Measurements from ENCODE around the gene ALDOA.

The ALDOA gene

DNA sequence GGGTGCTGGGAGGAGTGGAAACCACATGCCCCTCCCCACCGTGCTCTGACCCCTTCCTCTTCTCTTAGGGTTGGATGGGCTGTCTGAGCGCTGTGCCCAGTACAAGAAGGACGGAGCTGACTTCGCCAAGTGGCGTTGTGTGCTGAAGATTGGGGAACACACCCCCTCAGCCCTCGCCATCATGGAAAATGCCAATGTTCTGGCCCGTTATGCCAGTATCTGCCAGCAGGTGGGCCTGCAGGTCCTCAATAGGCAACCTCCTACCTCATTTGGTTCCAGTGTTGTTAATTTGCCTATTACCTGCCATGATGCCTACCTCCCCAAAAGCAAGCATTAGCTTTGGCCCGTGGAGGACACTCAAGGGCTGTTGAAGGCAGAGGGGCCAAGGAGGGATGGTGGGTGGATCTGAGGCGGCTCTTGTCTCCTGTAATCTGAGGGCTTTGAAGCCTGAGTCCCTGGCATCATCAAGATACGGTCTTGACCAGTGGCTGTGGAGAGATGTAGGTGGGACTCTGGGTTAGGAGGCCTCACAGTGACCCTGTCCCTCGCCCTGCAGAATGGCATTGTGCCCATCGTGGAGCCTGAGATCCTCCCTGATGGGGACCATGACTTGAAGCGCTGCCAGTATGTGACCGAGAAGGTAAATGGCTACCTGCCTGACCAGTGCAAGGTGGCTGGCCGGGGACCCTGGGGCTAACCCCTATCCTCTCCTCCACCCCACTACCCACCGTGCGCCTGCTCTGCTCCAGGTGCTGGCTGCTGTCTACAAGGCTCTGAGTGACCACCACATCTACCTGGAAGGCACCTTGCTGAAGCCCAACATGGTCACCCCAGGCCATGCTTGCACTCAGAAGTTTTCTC is 3.4 kb downstream of the ALDOA start:
- DNase-seq (ENCODE audit: low read depth, low spot score), result peak; percentile 51

GRCh38 chr16:30069611-30070462 is 4.3 kb downstream of the ALDOA start:
- peak; percentile 49 for DNase-seq (ENCODE audit: low read depth, low spot score)

- no peak for DNase-seq (ENCODE audit: low read depth, low spot score)
Observed at GRCh38 chr16:30070490-30070889, 4.9 kb downstream of the ALDOA start.

DNA sequence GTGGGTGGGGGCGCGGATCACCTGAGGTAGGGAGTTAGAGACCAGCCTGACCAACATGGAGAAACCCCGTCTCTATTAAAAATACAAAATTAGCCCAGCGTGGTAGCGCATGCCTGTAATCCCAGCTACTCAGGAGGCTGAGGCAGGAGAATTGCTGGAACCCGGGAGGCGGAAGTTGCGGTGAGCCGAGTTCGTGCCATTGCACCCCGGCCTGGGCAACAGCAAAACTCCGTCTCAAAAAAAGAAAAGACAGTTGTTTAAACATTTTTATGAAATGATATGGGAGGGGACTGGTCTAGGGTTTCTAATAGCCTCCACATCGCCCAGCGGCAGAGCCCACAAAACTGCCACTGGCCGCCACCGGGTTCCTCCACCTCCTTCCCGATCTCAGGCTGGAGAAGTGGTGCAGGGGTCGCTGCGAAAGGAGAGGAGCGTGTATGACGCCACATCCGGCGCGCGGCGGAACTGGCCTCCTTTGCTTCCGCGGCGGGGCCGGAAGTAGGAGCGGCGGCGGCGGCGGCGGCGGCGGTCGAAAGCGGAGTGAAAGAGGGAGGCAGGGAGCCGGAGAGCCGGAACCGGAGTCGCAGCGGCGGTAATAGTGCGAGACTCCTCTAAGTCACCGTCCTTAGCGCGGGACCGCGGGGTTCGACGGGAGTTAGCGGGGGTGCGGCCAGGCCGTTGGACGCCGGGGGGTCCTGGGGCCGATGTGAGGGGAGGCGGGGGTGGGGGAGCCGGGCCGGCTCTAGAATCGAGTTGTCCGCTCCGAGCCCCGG is 10.1 kb downstream of the ALDOA start, which contains the start of gene PPP4C:
Gene PPP4C (plus strand): TSS at position 492 of the 773 bp plus-strand sequence. CDS start 384 bp downstream, outside the sequence.
- DNase-seq (ENCODE audit: low read depth, low spot score), result peak; percentile 96

DNA sequence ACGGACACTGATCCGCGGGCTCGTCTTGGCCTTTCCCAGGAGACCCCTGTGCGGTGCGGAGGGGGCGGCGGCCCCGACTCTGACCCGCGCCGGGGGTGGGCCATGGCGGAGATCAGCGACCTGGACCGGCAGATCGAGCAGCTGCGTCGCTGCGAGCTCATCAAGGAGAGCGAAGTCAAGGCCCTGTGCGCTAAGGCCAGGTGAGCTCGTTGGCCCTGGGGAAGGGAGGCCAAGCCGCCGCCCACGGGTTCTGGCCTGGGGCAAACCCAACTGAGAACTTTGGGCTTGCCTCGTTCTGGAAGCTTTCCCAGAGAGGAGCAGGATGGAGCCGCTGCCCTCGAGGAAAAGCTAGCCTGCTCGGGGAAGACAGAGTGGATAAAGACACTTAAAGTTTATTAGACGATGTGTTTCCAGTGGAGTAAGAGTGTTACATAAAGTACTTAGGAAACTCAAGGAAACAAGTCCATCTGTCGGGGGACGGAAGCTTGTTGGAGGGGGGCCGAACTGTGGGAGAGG is 10.8 kb downstream of the ALDOA start:
- DNase-seq (ENCODE audit: low read depth, low spot score), result peak; percentile 45

DNA sequence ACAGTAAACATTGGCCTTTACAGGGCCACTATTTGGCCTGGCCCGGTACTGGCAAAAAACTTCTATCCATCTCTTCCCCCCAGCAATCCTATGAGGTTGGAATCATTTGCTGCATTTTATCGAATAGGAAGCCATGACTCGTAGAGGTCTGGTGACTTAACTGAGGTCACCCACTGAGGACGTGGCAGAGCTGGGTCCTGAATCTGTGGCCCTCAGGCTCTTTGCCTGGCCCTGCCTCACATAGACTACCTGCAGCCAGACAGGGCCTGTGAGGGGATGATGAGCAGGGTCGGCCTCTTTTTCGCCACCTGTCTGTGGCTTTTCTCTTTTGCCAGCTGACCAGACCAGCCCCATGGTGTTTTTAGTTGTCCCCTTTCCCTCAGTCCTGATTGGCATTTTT is 12.1 kb downstream of the ALDOA start:
- DNase-seq (ENCODE audit: low read depth, low spot score), result no peak

DNA sequence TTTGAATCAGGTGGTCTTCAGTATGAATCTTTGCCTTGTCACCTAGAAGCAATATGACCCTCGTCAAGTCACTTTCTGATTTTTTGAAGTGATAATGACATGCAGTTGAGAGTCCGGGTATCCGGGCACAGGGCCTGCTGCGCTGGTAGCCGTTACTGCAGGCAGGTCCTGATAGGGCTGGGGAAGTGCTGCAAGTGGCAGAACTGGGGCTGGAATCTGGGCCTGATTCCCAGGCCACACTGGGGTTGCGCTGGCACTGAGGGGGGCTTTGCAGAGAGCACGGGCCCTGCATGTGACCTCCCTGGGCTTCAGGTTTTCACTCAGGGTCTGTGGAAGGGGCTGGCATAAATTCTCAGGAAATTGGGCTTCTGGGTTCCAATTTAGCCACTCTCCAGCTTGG is 13.2 kb downstream of the ALDOA start:
- no peak for DNase-seq (ENCODE audit: low read depth, low spot score)

DNA sequence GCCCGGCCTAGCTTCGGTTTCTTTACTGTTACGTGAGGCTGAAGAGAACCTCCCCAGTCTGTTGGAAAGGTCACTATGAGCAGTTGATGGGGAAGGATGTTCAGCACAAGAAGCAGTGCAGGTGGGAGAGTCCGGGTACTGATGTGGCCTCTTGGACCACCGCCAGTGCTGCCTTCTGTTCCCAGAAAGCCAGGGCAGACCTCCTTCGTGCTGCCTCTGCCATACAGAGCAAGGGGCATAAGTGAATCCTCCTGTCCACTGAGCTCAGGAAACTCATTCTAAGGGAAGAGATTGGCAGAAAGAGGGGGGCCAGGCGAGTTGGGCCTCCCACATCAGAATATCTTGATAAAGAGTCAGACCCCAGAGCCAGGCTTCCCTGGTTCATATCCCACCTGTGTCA is 13.9 kb downstream of the ALDOA start:
- no peak for DNase-seq (ENCODE audit: low read depth, low spot score)

DNA sequence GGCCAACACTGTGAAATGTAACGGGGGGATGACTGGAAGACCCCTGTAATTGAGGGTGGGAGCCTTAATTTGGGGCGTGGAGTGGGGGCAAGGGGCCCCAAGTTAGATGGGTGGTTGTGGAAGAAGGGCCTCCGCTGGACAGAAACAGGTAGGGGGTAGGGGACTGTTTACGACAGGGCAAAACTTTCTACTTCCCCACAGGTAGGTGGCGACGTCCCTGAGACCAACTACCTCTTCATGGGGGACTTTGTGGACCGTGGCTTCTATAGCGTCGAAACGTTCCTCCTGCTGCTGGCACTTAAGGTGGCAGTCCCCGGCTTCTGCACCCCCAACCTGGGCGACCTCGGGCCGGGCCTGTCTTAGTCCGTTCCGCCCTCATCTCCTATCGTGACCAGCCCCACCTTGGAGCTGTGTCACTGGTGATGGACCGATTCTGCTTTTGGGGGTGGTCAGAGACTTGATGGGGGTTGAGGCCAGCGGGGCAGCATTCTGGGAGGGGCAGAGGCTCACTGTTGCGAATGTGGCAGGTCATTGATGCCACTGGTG is 17.1 kb downstream of the ALDOA start:
- no peak for DNase-seq (ENCODE audit: low read depth, low spot score)

- DNase-seq (ENCODE audit: low read depth, low spot score), result no peak
Observed at GRCh38 chr16:30083216-30084055, 17.9 kb downstream of the ALDOA start.

- no peak for DNase-seq (ENCODE audit: low read depth, low spot score)
Observed at GRCh38 chr16:30084096-30084815, 18.7 kb downstream of the ALDOA start.

GRCh38 chr16:30084816-30085159 is 19.2 kb downstream of the ALDOA start:
- no peak for DNase-seq (ENCODE audit: low read depth, low spot score)

DNA sequence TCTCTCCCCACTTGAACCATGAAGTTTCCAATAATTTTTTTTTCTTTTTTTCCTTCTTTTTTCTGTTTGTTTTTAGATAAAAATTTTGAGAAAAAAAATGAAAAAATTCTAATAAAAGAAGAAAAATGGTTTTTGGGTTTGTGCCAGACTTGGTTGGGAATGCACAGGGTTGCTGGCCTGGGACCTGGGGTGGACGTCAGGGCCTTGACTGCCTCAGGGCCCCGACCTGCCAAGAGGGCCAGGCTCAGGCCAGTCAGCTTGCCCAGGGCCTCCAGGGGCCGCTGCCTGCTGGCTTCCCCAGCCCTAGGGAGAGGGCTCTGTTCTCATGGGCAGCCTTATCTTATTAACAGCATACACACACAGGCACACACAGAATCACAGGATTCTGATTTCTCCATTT is 19.7 kb downstream of the ALDOA start:
- DNase-seq (ENCODE audit: low read depth, low spot score), result no peak

- no peak for DNase-seq (ENCODE audit: low read depth, low spot score)
Observed at GRCh38 chr16:30085820-30086219, 20.3 kb downstream of the ALDOA start.

DNA sequence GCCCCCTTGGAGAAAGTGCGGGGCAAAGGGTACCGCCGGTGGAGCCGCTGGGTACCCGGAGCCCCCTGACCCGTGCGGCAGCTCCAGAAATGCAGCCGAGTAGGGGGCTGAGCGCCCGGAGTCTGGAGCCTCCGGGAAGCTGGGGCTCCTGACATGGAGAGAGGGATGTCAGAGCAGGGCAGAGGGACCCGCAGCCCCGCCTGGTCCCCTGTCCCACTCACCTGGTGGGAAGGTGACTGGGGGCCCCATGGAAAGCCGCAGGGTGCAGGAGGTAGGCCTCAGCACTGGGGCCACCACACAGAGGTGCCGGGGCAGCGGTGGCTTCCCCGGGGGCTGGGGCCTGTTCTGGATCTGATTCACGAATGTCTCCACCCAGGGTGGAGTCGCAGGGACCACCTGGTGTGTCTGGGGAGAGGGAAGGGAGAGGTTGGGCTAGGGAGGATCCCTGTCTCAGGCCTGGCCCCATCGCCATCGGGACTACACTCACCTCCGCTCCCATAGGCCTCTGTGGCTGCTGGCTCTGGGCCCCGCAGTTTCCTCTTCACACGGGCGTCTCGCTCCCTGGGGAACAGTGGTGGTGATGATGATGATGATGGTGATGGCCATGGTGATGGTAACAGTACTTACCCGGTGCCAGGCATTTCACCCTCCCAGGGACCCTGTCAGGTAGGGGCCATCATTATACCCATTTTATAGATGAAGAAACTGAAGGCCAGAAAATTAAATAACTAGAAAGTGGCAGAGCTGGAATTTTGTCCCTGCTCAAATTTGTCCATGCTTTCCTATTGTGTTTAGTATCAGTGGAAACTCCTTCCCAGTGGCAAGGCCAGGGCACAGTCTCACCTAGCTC is 21.0 kb downstream of the ALDOA start:
- DNase-seq (ENCODE audit: low read depth, low spot score), result no peak

DNA sequence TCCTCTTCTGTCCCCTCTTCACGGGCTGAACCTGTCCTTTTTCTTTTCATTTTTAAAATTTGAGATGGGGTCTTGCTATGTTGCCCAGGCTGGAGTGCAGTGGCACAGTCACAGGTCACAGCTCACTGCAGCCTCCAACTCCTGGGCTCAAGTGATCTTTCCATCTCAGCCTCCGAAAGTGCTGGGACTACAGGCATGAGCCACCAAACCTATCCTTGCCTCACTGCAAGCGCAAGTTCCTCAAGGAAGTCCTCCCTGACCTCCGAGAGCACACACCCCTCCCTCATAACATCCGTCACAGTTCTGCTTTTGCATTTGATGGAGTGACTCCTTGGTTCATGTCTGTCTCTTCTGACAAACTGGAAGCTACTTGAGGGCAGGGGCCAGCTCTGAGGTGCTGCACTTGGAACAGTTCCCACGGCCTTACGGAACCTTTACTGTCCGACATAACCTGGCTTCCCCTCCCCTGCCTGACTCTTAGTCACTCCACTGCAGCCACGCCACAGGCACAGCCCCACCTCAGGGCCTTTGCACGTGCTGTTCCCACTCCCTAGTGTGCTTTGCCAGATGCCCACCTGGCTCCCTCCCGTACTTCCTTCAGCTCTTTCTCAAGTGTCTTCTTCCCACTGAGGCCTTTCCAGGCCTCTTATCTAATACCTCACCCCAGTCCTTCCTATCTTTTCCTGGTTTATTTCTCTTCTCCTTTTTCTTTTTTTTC is 21.8 kb downstream of the ALDOA start:
- DNase-seq (ENCODE audit: low read depth, low spot score), result no peak

DNA sequence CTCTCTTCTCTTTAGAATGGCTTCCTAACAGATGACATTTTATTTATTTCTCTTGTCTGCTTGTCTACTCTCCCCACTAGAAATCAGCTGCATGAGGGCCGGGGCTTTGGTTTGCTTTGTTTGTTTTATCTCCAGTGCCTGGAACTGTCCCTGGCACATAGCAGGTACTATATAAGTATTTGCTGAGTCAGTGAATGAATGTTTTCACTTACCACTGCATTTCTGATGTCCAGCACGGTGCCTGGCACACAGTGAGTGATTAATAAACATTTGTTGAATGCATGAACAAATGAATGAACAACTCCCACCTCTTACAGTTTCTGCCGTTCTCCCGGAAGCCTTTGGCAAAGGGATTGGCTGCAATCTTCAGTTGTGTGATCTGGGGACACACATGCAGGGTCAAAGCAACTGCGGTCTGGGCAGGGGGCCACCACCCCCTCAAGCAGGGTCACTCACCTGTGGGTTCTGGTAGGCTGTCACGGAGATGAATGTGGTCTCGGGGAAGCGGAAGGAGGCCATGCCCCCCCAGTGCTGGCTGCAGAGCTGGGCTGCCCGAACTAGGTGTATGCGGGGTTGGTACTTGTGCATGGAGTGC is 22.8 kb downstream of the ALDOA start:
- no peak for DNase-seq (ENCODE audit: low read depth, low spot score)

Data from astrocyte of the hippocampus (primary cell).